ENCODE data around the gene DNAJB4.

DNA sequence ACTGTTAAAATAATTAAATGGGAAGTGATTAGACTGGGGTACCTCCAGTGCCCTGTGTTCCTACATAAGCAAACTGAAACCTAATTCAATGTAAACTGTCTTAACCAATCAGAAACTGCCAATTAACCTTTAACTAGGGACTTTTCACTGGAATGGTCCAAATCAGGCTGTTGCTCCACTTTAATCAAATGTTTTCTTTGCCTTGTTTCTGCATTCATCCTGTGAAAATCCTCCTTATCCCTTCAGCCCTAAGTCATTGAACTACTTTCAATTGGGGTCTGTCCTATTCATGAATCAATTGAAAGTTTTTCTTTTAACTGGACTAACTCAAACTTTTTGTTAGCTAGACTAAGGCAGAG lies 20.8 kb upstream of the DNAJB4 start:
- no peak for TF ChIP-seq CTCF (conservative IDR thresholded peaks at IDR 0.05 in 1 of 2, IDR thresholded peaks at IDR 0.05 in 1 of 2; ENCODE audit: extremely low read depth in 1 of 2, insufficient read depth in 1 of 2, low read depth in 1 of 2, low read length in 2 of 2)
- TF ChIP-seq EZH2 (IDR thresholded peaks at IDR 0.05; ENCODE audit: borderline replicate concordance, low read length) = no peak
